RPMI7951 (cell line): ENCODE results near the gene HSPH1. TPM values are rescaled to one million over a fixed set of nuclear protein-coding genes. Genes with fewer than 3 reads are reported as not detected.

Source experiments
- DNase-seq: peaks from one replicate; pipeline ENCODE4 v3.0.0-alpha.2; 2012; ENCODE audit warnings: low read depth
- total RNA-seq: library from RNA; depleted of rRNA; stranded (reverse); fragments of >200 nt; shearing (Covaris generic); gene quantifications from 2 replicates; pipeline ENCODE4 v1.2.3, GENCODE V29; 2014; rRNA removed

Gene HSPH1
- total RNA-seq, 1 experiment from 2014 or later, result 79.7 TPM

- DNase-seq, result no peak
Observed at GRCh38 chr13:31096654-31097302, 64.9 kb downstream of the HSPH1 start.

- DNase-seq, result no peak
Observed at GRCh38 chr13:31094331-31095015, 67.2 kb downstream of the HSPH1 start.

- peak; percentile 15 for DNase-seq
Observed at GRCh38 chr13:31093145-31093885, 68.4 kb downstream of the HSPH1 start.

GRCh38 chr13:31092646-31093045 is 69.1 kb downstream of the HSPH1 start:
- DNase-seq, result no peak

GRCh38 chr13:31090961-31091624 is 70.6 kb downstream of the HSPH1 start:
- DNase-seq, result no peak

- DNase-seq, result no peak
Observed at GRCh38 chr13:31090096-31090495, 71.6 kb downstream of the HSPH1 start.

GRCh38 chr13:31089649-31090048 is 72.1 kb downstream of the HSPH1 start:
- DNase-seq, result no peak

GRCh38 chr13:31088826-31089420 is 72.8 kb downstream of the HSPH1 start:
- DNase-seq, result no peak

Other genes with a start within 250 kb of the HSPH1 start
- not detected in 2 replicates for gene TEX26, start 229.2 kb downstream of the HSPH1 start, total RNA-seq
- gene B3GLCT, start 38.1 kb upstream of the HSPH1 start, total RNA-seq, result 18.3 and 18.8 TPM in 2 replicates